RWPE1 (cell line): ENCODE measurements around the gene SLC7A1.

Experiments
- CTCF ChIA-PET: fragments of 350-600 bp; sonication (Branson Sonifier 250); formaldehyde crosslinking; extraction: SDS; loops from one replicate; lab custom pipeline; 2021; lab: Yijun Ruan, JAX
- POLR2A ChIA-PET: fragments of 400-600 bp; formaldehyde crosslinking; extraction: SDS; loops from one replicate; lab custom pipeline; 2020; ENCODE audit warnings: antibody characterized with exemption; ENCODE audit not compliant: low non-redundant PET; lab: Yijun Ruan, JAX
- DNase-seq: peaks from one replicate; pipeline ENCODE4 v3.0.0; 2012; ENCODE audit warnings: low spot score
- H3K27ac ChIP-seq: fragments of 450-650 bp; 2 replicates; pipeline ENCODE4 v1.5.1; 2017
- TF ChIP-seq, protein P1 (sequence below): fragments of 450-650 bp; conservative IDR thresholded peaks from 2 replicates; pipeline ENCODE4 v1.5.1; 2017; ENCODE audit warnings: low read depth, mild to moderate bottlenecking

Gene SLC7A1

GRCh38 chr13:29505511-29505910 lies 90.0 kb downstream of the SLC7A1 start:
- CTCF ChIA-PET, result interaction anchor here (1.0 kb wide), 1 partner anchor 609 kb away, joined by 9 read pairs; no protein-coding TSS in a partner anchor
- no peak overlapping the region for H3K27ac ChIP-seq
- POLR2A ChIA-PET, result no interaction called here
- TF ChIP-seq, protein P1, sequence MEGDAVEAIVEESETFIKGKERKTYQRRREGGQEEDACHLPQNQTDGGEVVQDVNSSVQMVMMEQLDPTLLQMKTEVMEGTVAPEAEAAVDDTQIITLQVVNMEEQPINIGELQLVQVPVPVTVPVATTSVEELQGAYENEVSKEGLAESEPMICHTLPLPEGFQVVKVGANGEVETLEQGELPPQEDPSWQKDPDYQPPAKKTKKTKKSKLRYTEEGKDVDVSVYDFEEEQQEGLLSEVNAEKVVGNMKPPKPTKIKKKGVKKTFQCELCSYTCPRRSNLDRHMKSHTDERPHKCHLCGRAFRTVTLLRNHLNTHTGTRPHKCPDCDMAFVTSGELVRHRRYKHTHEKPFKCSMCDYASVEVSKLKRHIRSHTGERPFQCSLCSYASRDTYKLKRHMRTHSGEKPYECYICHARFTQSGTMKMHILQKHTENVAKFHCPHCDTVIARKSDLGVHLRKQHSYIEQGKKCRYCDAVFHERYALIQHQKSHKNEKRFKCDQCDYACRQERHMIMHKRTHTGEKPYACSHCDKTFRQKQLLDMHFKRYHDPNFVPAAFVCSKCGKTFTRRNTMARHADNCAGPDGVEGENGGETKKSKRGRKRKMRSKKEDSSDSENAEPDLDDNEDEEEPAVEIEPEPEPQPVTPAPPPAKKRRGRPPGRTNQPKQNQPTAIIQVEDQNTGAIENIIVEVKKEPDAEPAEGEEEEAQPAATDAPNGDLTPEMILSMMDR, result no peak
- DNase-seq, result no peak

- no peak for DNase-seq
- POLR2A ChIA-PET, result no interaction called here
- TF ChIP-seq, protein P1, result no peak
- no peak overlapping the region for H3K27ac ChIP-seq
- CTCF ChIA-PET, result no interaction called here
Observed at GRCh38 chr13:29504691-29505090, 90.8 kb downstream of the SLC7A1 start.

- H3K27ac ChIP-seq, result no peak overlapping the region
- ChIA-PET CTCF (interaction anchor here (1.2 kb wide), 1 partner anchor 629 kb away, joined by 7 read pairs; no protein-coding TSS in a partner anchor), POLR2A (no interaction called here)
- no peak for DNase-seq
- TF ChIP-seq, protein P1, result no peak
Observed at GRCh38 chr13:29503041-29503837, 92.2 kb downstream of the SLC7A1 start.

- TF ChIP-seq, protein P1, result no peak
- CTCF ChIA-PET, result no interaction called here
- POLR2A ChIA-PET, result no interaction called here
- H3K27ac ChIP-seq, result no peak overlapping the region
- no peak for DNase-seq
Observed at GRCh38 chr13:29502391-29503008, 93.0 kb downstream of the SLC7A1 start.

- TF ChIP-seq, protein P1, result no peak
- no peak overlapping the region for H3K27ac ChIP-seq
- DNase-seq, result no peak
- POLR2A ChIA-PET, result no interaction called here
- CTCF ChIA-PET, result interaction anchor here (0.6 kb wide), 1 partner anchor 538 kb away, joined by 3 read pairs; no protein-coding TSS in a partner anchor
Observed at GRCh38 chr13:29501674-29502073, 93.8 kb downstream of the SLC7A1 start.

DNA sequence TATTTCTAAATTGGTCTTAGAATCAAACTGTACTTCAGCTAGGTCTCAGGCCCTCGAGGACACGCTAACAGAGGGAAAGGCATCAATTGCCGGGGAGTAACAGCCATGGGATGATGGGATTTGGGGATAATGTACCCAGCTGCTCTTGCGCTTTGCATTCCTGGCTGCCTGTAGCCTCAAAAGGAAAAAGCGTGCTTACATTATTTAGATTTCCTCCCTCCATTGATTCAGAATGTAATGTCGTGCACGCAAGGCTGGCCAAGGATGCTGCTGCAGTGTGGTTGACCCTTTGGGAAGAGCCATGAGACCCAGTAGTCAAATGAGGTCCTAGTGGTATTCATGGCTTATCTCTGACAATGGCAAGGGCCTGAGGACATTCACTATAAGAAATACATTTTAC lies 95.1 kb downstream of the SLC7A1 start:
- H3K27ac ChIP-seq, result no peak overlapping the region
- TF ChIP-seq, protein P1, result no peak
- POLR2A ChIA-PET, result no interaction called here
- no peak for DNase-seq
- CTCF ChIA-PET, result no interaction called here
